Astrocyte (in vitro differentiated cells and primary cell): ENCODE results near the gene PDE6B.

Experiments
- CTCF ChIP-seq: IDR thresholded peaks from 2 replicates; pipeline ENCODE4 v1.5.1; 2011; ENCODE audit warnings: low read depth, mild to moderate bottlenecking, inconsistent platforms, low read length, moderate library complexity; ENCODE audit not compliant: insufficient read depth
- EZH2 ChIP-seq: IDR thresholded peaks from 2 replicates; pipeline ENCODE4 v1.6.1; 2012; ENCODE audit warnings: mild to moderate bottlenecking, low read length, inconsistent platforms; ENCODE audit not compliant: insufficient read depth

DNA sequence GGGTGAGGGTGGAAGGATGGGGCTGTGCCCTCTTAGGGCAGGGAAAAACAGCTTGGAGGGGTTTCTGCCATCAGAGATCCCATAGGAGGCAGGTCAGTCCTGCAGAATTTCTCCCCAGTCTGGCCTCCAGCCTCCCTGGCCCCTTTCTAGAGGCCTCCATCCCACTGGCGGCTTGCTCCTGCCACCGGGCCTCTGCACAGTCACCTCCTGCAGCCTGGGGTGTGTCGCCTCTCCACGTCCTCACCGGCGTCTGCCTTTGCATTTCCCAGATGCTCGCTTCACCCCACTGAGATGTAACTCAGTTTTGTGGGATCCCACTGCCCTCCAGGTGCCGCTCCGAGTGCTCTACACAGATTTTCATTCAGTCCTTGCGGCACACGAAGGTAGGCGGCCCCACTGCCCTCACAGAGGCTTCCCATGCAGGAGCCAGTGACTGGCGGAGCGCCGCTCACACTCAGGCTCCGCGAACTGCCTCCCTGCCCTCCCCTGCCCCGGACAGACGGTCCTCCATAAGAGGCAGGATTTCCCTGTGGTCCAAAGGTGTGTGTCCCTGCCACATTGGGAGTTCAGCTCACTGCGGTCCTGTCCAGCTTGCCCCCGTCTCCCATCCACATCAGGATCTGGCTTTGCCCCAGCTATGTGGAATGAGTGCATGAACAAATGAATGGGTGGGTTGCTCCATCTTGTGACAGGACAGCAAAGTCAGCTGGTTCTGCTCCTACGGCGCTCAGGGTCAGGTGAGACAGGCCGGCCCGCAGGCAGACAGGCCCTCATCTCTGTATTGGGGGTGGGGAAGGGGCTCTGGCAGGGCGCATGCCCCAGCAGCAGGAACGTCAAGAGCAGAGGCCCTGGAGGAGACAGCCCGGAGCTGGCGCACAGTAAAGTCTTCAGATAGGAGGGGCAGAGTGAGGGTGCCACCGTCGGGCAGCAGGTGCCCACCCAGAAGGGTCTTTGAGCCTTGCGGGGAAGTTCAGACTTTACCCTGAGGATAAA is 46.6 kb upstream of the PDE6B start:
- TF ChIP-seq CTCF (no peak), EZH2 (no peak)
